GM12878 (cell line): ENCODE measurements around the gene GIT1.
A peak's percentile ranks its signal among the peaks of the same experiment; 100 is the strongest.

ENCODE experiments used
- BHLHE40 ChIP-seq, 2 experiments: fragments of 450-650 bp in 1 of 2; IDR thresholded peaks; 2 replicates each; pipeline ENCODE4 v1.6.1; 2011 to 2017; ENCODE audit warnings: low read depth in 2 of 2, borderline replicate concordance in 1 of 2, improper control_type of control experiment in 1 of 2, low read length in 1 of 2, mild to moderate bottlenecking in 1 of 2
- CEBPB ChIP-seq, 2 experiments: fragments of 150-350 bp in 1 of 2; IDR thresholded peaks; 2 replicates each; pipeline ENCODE4 v1.6.1; 2012 to 2014; ENCODE audit warnings: low read depth in 2 of 2, low read length in 2 of 2, borderline replicate concordance in 1 of 2, inconsistent platforms in 1 of 2
- ETV6 ChIP-seq, 2 experiments: fragments of 450-650 bp in 1 of 2; IDR thresholded peaks in 1 of 2; conservative IDR thresholded peaks in 1 of 2; 2 replicates each; pipeline ENCODE4 v1.6.1; 2014; ENCODE audit warnings: antibody characterized with exemption in 1 of 2, borderline replicate concordance in 1 of 2, low read depth in 1 of 2, mild to moderate bottlenecking in 1 of 2, moderate library complexity in 1 of 2
- NFYA ChIP-seq: IDR thresholded peaks from 2 replicates; pipeline ENCODE4 v1.6.1; 2011; ENCODE audit warnings: low read depth, mild to moderate bottlenecking, low read length, improper control_type of control experiment, borderline replicate concordance
- NRF1 ChIP-seq: conservative IDR thresholded peaks from 2 replicates; pipeline ENCODE4 v1.6.1; 2011; ENCODE audit warnings: mild to moderate bottlenecking, low read depth, low read length, improper control_type of control experiment
- SIN3A ChIP-seq: IDR thresholded peaks from 2 replicates; pipeline ENCODE4 v1.6.1; 2012; ENCODE audit warnings: low read depth, low read length, improper control_type of control experiment
- ZNF24 ChIP-seq: fragments of 450-650 bp; IDR thresholded peaks from 2 replicates; pipeline ENCODE4 v1.6.1; 2017; ENCODE audit warnings: antibody characterized with exemption, mild to moderate bottlenecking
- ZNF274 ChIP-seq: IDR thresholded peaks from one replicate; pipeline ENCODE4 v1.8.0; 2011; ENCODE audit not compliant: insufficient read length, insufficient read depth
- ZNF384 ChIP-seq: IDR thresholded peaks from 2 replicates; pipeline ENCODE4 v1.6.1; 2012; ENCODE audit warnings: low read depth, mild to moderate bottlenecking, low read length, improper control_type of control experiment, borderline replicate concordance
- TF ChIP-seq, protein P1 (sequence below), 3 experiments: IDR thresholded peaks in 2 of 3; conservative IDR thresholded peaks in 1 of 3; 2 replicates each; pipeline ENCODE4 v1.5.1; 2011; ENCODE audit warnings: low read depth in 3 of 3, low read length in 3 of 3, mild to moderate bottlenecking in 3 of 3, control low read depth in 2 of 3, moderate library complexity in 2 of 3, inconsistent platforms in 1 of 3, mixed read lengths in 1 of 3; ENCODE audit not compliant: control insufficient read depth in 2 of 3, insufficient read depth in 1 of 3; ENCODE audit errors: extremely low read depth in 1 of 3
- TF ChIP-seq, protein P2 (sequence below): IDR thresholded peaks from 2 replicates; pipeline ENCODE4 v1.6.1; 2012; ENCODE audit warnings: low read depth, low read length, improper control_type of control experiment
- TF ChIP-seq, protein P3 (sequence below): IDR thresholded peaks from 2 replicates; pipeline ENCODE4 v1.6.1; 2012; ENCODE audit warnings: low read length, inconsistent platforms
- TF ChIP-seq, protein P4 (sequence below): IDR thresholded peaks from 2 replicates; pipeline ENCODE4 v1.6.1; 2012; ENCODE audit warnings: low read depth, low read length, improper control_type of control experiment

DNA sequence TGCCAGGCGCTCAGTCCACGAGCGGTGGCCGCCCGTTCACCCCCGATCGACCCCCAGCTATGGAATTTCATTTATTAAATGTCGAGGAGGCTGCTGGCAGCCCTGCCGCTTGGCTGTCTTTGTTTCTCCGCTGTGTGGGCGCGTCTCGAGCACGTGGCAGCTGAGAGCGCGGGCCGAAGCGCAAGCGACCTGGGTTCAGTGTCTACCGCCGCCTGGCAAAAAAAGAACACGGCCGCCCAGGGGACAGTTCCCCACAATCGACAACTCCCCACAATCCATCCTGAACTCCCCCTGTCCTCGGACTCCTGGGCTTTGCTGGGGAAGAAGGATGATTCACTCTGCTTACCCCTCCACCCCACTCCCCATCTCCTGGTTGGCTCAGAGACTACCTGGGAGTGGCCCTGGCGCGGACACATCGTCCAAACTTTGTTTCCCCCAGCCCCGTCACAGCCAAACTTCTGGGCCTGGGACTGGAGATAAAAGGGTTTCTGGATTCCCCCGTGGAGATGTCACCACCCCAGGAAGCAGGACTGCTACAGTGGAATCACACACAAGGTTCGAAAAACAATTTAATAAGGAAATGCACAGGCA lies 1.8 kb upstream of the GIT1 start:
- no peak for TF ChIP-seq ZNF384
- TF ChIP-seq, protein P1, sequence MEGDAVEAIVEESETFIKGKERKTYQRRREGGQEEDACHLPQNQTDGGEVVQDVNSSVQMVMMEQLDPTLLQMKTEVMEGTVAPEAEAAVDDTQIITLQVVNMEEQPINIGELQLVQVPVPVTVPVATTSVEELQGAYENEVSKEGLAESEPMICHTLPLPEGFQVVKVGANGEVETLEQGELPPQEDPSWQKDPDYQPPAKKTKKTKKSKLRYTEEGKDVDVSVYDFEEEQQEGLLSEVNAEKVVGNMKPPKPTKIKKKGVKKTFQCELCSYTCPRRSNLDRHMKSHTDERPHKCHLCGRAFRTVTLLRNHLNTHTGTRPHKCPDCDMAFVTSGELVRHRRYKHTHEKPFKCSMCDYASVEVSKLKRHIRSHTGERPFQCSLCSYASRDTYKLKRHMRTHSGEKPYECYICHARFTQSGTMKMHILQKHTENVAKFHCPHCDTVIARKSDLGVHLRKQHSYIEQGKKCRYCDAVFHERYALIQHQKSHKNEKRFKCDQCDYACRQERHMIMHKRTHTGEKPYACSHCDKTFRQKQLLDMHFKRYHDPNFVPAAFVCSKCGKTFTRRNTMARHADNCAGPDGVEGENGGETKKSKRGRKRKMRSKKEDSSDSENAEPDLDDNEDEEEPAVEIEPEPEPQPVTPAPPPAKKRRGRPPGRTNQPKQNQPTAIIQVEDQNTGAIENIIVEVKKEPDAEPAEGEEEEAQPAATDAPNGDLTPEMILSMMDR (IDR thresholded peaks at IDR 0.05 in 2 of 3, conservative IDR thresholded peaks at IDR 0.05 in 1 of 3; ENCODE audit: control insufficient read depth in 2 of 3, extremely low read depth in 1 of 3, insufficient read depth in 1 of 3, low read depth in 3 of 3, low read length in 3 of 3) = no peak
- no peak for TF ChIP-seq CEBPB (IDR thresholded peaks at IDR 0.05; ENCODE audit: borderline replicate concordance in 1 of 2, low read depth in 2 of 2, low read length in 2 of 2)
- TF ChIP-seq, protein P2, sequence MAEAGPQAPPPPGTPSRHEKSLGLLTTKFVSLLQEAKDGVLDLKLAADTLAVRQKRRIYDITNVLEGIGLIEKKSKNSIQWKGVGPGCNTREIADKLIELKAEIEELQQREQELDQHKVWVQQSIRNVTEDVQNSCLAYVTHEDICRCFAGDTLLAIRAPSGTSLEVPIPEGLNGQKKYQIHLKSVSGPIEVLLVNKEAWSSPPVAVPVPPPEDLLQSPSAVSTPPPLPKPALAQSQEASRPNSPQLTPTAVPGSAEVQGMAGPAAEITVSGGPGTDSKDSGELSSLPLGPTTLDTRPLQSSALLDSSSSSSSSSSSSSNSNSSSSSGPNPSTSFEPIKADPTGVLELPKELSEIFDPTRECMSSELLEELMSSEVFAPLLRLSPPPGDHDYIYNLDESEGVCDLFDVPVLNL = no peak
- no peak for TF ChIP-seq NRF1
- TF ChIP-seq BHLHE40 (IDR thresholded peaks at IDR 0.05; ENCODE audit: borderline replicate concordance in 1 of 2, low read depth in 2 of 2, low read length in 1 of 2) = peak; percentile 67 to 85
- TF ChIP-seq, protein P3, sequence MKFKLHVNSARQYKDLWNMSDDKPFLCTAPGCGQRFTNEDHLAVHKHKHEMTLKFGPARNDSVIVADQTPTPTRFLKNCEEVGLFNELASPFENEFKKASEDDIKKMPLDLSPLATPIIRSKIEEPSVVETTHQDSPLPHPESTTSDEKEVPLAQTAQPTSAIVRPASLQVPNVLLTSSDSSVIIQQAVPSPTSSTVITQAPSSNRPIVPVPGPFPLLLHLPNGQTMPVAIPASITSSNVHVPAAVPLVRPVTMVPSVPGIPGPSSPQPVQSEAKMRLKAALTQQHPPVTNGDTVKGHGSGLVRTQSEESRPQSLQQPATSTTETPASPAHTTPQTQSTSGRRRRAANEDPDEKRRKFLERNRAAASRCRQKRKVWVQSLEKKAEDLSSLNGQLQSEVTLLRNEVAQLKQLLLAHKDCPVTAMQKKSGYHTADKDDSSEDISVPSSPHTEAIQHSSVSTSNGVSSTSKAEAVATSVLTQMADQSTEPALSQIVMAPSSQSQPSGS = no peak
- TF ChIP-seq, protein P4, sequence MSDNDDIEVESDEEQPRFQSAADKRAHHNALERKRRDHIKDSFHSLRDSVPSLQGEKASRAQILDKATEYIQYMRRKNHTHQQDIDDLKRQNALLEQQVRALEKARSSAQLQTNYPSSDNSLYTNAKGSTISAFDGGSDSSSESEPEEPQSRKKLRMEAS = peak; percentile 88
- no peak for TF ChIP-seq ETV6 (conservative IDR thresholded peaks at IDR 0.05 in 1 of 2, IDR thresholded peaks at IDR 0.05 in 1 of 2; ENCODE audit: borderline replicate concordance in 1 of 2, low read depth in 1 of 2)
- no peak for TF ChIP-seq NFYA
- no peak for TF ChIP-seq SIN3A
- no peak for TF ChIP-seq ZNF274
- TF ChIP-seq ZNF24 = no peak
